ENCODE data around the gene CBX8.

Gene CBX8

GRCh38 chr17:79791735-79792161, 5.1 kb downstream of the CBX8 start:
- DNase-seq = no peak

DNA sequence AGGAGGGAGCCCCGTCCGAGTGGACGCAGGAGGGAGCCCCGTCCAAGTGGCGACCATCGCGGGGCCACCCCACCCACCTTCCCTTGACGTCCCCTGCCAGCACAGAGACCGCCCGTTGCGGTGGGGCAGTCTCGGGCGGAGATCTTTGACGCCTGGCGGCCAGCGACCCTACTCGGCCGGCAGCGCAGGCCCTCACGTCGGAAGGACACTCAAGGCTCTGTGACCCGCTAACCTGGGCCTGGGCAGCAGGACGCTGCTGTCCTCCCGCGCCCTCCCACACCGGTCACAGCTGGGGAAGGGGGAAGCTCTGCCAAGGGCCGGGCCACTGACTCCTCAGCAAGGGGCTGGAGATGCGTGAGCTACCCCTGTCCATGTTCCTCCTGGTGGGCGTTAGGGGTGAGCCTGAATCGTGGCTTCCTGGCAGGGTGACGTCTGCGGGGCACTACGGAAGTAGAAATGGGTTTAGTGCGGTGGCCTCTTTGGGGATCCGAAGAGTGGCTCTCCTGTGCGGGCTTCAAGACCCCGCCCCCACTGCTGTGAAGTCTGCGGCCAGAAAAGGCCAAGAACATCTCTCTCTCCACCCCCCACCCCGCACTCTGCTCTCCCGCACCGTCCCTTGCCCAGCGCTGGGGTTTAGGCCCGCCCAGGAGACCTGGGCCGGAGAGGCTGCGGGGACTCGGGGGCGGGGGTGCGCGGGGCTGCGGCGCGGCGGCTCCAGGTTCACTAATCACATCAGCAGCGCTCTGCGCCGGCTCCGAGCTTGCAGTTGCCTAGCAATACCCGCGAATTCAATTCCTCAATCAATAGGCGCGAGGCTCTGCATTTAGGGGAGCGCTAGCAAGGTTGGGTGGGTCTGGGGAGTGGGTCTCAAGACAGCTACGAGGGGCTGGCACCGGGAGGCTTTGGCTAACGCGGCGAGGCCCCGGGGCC, 5.8 kb downstream of the CBX8 start:
- no peak for DNase-seq

- DNase-seq = no peak
Observed at GRCh38 chr17:79789943-79790804, 6.7 kb downstream of the CBX8 start.

DNA sequence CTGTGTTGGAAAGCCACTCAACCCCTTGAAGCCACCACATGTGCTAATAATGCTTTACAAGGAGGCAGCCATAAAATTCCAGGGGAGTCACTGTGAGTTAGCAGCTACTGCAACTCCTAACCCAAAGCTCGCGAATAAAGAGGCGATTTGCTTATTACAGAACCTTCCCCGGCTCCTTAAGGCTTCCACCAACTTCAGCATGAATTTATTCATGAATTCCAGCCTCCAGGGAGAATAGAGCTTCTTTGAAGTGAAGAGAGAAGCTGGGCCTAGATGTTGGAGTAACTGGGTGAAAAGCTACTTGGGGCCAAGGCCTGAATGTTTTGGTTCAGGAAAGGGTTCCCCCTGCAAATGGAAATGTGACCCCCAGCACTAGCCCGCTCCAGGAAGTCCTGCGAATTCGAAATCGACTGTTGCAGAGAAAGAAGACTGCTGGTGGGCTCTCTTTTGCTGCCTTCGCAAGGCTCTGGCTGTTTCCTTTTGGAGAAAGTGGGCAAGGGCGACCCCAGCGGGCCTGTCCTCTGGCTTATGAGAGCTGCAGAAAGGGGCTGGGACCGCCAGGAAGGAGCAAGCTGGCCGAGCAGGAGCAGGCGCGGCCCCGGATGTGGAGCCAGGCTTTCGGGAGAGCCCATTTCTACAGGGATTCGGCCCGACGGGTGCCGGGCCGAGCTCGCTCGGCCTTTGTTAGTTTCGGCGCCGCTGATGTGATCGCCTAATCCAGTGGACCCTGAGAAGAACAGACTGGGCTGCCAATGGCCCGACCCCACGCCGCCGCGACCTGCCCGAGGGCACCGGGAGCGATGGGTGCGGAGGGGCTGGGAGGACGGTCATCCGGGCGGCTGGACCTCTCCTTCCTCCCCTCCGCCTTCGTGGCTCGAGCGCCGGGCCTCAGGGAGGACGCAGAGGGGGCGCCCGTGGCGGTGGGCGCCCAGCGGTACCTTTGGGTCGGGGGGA, 7.6 kb downstream of the CBX8 start:
- no peak for DNase-seq

DNA sequence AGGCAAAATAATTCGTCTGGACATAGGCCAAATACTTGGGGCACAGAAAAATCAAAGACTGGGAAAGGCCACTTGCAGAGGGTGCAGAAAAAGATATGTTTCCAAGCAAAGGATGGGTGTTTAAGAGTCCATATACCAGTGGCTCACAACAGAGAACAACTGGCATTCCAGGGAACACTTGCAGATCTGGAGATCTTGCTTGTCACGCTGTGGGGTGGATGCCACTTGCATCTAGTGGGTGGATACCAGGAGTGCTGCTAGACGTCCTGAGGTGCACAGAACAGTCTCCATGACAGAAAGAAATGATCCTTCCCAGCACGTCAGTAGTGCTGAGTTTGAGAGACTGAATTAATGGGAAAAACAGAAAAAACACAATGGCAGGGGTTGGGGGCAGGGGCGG, 8.4 kb downstream of the CBX8 start:
- no peak for DNase-seq

GRCh38 chr17:79786930-79787643, 9.8 kb downstream of the CBX8 start:
- no peak for DNase-seq

DNA sequence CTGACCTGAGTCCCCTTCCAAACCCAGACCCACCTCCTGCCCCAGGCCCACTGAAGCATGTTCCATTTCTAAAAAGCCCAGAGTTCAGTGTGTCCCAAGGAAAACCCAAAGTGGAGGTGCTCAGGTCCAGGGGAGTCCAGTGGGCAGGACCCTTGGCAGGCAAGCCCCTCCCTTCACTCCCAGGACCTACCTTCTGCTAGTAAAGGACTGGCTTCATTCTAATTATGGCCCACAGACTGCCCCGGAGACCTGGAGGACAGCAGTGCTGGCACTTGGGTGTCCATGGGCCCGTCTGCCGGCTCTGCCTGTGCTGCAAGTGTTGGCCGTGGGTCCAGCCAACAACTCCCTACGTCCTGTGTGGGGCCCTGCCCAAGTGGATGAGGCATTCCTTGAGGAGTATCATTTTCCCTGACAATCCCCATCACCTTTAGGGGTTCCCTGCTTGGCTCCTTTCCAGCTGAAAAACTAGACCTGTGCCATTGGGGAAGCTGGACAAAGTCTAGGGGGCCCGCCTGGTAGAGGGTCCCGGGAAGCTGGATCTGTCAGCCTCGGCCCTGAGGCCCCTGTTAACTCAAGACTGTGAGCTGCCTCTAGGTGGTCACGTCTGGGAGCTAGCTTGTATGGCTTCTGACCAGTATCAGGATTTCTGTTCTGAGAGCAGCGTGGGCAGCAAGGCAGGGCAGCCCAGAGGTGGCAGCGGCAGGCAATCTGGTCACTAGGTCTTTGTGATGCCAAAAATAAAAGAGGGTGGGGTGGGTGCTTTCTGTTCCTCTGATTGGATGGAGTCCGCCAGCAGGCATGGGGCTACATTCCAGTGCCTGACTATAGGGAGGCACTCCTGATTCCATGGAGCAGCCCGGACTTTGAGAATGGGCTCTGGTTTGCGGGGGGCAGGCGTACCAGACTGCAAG, 10.7 kb downstream of the CBX8 start:
- DNase-seq = no peak

DNA sequence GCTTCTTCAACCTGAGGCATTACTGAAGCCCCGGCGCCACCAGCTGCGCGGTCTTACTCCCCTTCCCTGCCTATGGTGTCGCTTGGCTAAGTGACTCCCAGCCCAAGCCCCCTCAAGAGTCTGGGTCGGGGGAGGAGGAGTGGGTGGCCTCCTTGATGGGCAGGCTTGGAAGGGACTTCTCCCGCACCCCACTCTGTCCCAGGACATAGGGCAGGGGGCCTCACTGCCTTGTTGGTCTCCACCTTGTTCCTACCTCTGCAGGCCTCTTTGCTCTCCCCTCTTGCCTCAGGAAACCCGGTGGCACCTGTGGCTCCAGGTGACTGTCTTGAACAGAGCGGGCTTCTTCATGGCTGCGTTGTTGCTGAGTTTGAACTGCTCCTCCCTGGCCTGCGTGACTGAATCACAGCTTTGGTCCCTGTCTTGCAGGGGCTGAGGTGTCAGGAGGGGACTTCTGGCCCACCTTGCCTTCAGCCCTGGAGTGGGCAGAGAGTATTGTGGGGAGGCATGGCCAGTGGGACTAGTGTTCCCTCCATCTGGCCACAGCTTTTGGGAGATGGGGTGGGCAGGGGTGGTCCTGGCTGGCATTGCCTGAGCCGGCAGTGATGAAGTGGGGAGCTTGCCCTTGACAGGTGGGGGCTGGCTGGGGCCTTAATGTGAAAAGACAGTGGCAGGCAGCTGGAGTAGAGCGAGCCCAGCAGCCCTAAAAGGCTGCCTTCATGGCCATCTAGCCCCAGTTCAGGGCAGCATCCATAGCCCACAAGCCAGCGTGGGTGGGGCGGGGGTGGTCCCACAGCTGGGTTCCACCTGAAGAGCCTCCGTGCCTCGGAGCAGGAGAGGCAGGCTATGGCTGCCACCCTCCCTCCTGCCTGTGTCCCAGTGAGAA, 11.6 kb downstream of the CBX8 start:
- no peak for DNase-seq

DNA sequence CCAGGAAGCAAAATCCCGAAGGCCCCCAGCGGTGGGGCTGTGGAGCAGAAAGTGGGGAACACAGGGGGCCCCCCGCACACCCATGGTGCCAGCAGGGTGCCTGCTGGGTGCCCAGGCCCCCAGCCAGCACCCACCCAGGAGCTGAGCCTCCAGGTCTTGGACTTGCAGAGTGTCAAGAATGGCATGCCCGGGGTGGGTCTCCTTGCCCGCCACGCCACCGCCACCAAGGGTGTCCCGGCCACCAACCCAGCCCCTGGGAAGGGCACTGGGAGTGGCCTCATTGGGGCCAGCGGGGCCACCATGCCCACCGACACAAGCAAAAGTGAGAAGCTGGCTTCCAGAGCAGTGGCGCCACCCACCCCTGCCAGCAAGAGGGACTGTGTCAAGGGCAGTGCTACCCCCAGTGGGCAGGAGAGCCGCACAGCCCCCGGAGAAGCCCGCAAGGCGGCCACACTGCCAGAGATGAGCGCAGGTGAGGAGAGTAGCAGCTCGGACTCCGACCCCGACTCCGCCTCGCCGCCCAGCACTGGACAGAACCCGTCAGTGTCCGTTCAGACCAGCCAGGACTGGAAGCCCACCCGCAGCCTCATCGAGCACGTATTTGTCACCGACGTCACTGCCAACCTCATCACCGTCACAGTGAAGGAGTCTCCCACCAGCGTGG, 12.4 kb downstream of the CBX8 start:
- no peak for DNase-seq

DNA sequence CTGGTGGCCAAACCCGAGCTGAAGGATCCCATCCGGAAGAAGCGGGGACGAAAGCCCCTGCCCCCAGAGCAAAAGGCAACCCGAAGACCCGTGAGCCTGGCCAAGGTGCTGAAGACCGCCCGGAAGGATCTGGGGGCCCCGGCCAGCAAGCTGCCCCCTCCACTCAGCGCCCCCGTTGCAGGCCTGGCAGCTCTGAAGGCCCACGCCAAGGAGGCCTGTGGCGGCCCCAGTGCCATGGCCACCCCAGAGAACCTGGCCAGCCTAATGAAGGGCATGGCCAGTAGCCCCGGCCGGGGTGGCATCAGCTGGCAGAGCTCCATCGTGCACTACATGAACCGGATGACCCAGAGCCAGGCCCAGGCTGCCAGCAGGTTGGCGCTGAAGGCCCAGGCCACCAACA, 13.0 kb downstream of the CBX8 start:
- DNase-seq = no peak

- DNase-seq = no peak
Observed at GRCh38 chr17:79781736-79782575, 14.9 kb downstream of the CBX8 start.

DNA sequence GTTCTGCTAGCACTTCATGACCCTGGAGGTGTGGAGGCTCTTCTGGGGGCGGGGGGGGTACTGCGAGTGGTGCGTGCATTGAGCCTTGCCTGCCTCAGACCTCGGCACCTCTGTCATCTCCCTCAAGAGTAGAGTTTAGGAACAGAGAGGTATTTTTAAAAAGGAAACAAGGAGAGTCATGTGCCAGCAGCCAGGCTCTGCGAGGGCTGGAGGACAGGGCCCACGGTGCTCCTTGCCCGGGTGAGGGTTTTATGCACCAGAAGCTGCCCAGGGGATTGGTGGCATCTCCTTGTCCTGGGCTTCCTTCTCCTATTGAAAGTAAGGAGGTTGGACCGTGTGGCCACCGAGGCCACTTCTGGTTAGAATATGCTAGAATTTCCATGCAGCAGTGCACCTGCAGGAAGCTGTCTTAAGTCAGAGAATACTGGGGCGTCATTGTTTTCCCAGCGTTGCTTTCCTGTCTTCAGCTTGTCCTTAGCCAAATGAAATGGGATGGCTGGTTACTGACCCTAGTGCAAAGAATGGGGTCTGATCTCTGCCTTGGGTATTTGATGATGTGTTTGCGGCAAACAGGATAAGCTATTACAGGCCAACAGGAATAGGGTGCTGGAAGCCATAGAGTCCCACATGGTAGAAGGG, 15.7 kb downstream of the CBX8 start:
- DNase-seq = no peak

DNA sequence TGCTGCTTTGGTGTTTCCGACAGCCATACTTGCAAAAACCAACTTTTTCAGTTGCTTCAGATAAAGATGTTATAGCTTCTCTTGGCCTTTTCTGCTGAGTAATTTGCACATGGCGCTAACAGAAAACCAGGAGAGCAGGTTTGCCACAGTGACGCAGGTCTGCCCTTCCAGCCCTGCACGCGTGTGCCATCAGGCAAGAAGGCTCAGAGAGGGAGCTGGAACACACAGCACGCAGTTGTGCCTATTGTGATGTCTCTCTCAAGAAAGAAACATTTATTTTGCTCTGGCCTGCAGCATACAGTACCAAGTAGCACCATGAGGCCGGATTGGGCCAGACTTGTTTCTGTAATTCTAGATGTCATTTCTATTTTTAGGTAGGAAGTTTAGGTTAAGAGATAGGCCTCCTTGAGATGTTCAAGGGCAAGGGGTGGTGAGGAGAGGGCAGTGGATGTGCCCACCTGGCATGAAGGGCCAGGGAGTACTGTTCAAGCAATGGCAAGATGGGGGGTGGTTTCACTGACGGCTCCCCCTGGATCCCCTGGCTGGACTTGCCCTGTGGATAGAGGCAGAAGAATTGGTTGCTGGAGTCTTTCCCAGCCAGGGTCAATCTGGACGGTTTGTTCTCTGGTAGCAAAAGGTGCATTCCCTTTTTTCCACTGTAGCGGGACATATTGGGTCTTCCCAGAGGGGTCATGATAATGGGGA, 17.1 kb downstream of the CBX8 start:
- DNase-seq = peak; percentile 19

DNA sequence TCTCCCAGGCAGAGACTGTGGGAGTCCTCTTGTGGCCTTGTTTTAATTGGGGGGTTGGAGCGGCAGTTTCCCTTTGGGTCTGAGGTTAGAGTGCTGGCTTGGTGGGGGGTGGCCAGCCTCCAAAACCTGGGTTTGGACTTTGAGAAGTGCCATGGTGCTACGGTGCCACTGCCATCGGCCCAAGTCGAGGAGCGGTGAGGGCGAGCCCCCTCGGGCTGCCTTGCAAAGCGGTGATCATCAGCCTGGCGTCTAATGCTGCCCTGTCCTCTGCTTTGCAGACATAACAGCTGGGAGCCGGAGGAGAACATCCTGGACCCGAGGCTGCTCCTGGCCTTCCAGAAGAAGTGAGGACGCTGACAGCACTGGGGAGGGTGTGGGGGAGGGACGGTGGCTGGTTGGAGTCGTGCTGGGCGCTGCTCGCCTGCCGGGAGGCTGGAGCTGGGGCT, 17.8 kb downstream of the CBX8 start:
- DNase-seq = no peak

- DNase-seq = peak; percentile 58
Observed at GRCh38 chr17:79778504-79779083, 18.3 kb downstream of the CBX8 start.

GRCh38 chr17:79777894-79778503, 18.9 kb downstream of the CBX8 start, which contains the start of gene CBX2:
CBX2 (plus strand) TSS chr17:79778148; CDS start chr17:79778236, 88 bp downstream.
- DNase-seq = peak; percentile 73
